DND-41 (cell line): ENCODE results near the gene NSUN5.
"Not testable (repeated sequence)": the region's sequence is repeated elsewhere in the genome, so short reads cannot be mapped to it uniquely, and the experiment has no call there.

ENCODE experiments used
- CTCF ChIP-seq: IDR thresholded peaks from 2 replicates; pipeline ENCODE4 v1.5.1; 2012; ENCODE audit warnings: borderline replicate concordance, low read length, moderate library complexity, mild to moderate bottlenecking; ENCODE audit not compliant: poor library complexity, severe bottlenecking; ENCODE audit errors: extremely low read depth
- EZH2 ChIP-seq: IDR thresholded peaks from 3 replicates; pipeline ENCODE4 v1.6.1; 2012; ENCODE audit warnings: borderline replicate concordance, low read depth, mild to moderate bottlenecking, moderate library complexity, low read length, inconsistent platforms; ENCODE audit not compliant: severe bottlenecking

- TF ChIP-seq CTCF, EZH2: not testable (repeated sequence)
Measured at GRCh38 chr7:73301108-73301507, 7.5 kb downstream of the NSUN5 start.
